ENCODE data around the gene COL18A1.

- TF ChIP-seq CTCF (IDR thresholded peaks at IDR 0.05; ENCODE audit: low read depth, low read length) (no peak), EZH2phosphoT487 (IDR thresholded peaks at IDR 0.05; ENCODE audit: low read depth) (no peak)
Observed at GRCh38 chr21:45560106-45561021, 155.4 kb downstream of the COL18A1 start.

All from OCI-LY3 (cell line).